Peyer's patch (tissue), 4 donors: ENCODE results near the gene KRT80. TPM values are rescaled to one million over a fixed set of nuclear protein-coding genes. Genes with fewer than 3 reads are reported as not detected.

Experiments used
- DNase-seq, 3 donors: peaks; one replicate each; pipeline ENCODE4 v3.0.0-alpha.2; 2017 to 2019
- H3K27ac ChIP-seq, 4 donors: fragments of 200-600 bp; sonication (generic); one replicate each; pipeline ENCODE4 v1.5.1; 2016 to 2019
- H3K27me3 ChIP-seq, 2 donors: fragments of 200-600 bp; sonication (generic); one replicate each; pipeline ENCODE4 v1.5.1; 2019
- H3K36me3 ChIP-seq, 3 donors: fragments of 200-600 bp; sonication (generic); one replicate each; pipeline ENCODE4 v1.5.1; 2016 to 2019
- H3K4me1 ChIP-seq, 4 donors: fragments of 200-600 bp; sonication (generic); one replicate each; pipeline ENCODE4 v1.5.1; 2016 to 2019
- H3K4me3 ChIP-seq, 4 donors: fragments of 200-600 bp; sonication (generic); 1 replicate in 3 of 4; 2 replicates in 1 of 4; pipeline ENCODE4 v1.5.1; 2016 to 2019; ENCODE audit warnings: mild to moderate bottlenecking in 1 of 4
- H3K9me3 ChIP-seq, 4 donors: fragments of 200-600 bp; sonication (generic); one replicate each; pipeline ENCODE4 v1.5.1; 2016 to 2019; ENCODE audit warnings: mild to moderate bottlenecking in 1 of 4
- POLR2A ChIP-seq, 2 donors: fragments of 450-650 bp; IDR thresholded peaks; one replicate each; pipeline ENCODE4 v1.5.1; 2017; ENCODE audit warnings: antibody characterized with exemption in 2 of 2, mild to moderate bottlenecking in 2 of 2, moderate library complexity in 2 of 2
- total RNA-seq, 4 donors: library from RNA; depleted of rRNA; stranded (reverse); fragments of >200 nt; gene quantifications; one replicate each; pipeline ENCODE4 v1.1.0, GENCODE V29; 2016
- TF ChIP-seq, protein P1 (sequence below), 6 experiments: fragments of 450-650 bp in 4 of 6; fragments of 200-600 bp in 2 of 6; sonication (generic) in 1 of 6; IDR thresholded peaks; one replicate each; pipeline ENCODE4 v1.5.1; 2017 to 2019; ENCODE audit warnings: antibody characterized with exemption in 6 of 6, mild to moderate bottlenecking in 3 of 6, moderate library complexity in 1 of 6

The KRT80 gene
- total RNA-seq, 4 donors from 2014 or later: 0.13 to 0.38 TPM; not detected in 2

GRCh38 chr12:52141306-52141705 lies 50.5 kb downstream of the KRT80 start:
- no peak overlapping the region for H3K4me3 ChIP-seq
- H3K4me1 ChIP-seq: peaks cover 0 to 13% (median 0%) of the 10 kb centered on the region in 4 donors
- TF ChIP-seq, protein P1, sequence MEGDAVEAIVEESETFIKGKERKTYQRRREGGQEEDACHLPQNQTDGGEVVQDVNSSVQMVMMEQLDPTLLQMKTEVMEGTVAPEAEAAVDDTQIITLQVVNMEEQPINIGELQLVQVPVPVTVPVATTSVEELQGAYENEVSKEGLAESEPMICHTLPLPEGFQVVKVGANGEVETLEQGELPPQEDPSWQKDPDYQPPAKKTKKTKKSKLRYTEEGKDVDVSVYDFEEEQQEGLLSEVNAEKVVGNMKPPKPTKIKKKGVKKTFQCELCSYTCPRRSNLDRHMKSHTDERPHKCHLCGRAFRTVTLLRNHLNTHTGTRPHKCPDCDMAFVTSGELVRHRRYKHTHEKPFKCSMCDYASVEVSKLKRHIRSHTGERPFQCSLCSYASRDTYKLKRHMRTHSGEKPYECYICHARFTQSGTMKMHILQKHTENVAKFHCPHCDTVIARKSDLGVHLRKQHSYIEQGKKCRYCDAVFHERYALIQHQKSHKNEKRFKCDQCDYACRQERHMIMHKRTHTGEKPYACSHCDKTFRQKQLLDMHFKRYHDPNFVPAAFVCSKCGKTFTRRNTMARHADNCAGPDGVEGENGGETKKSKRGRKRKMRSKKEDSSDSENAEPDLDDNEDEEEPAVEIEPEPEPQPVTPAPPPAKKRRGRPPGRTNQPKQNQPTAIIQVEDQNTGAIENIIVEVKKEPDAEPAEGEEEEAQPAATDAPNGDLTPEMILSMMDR (IDR thresholded peaks at IDR 0.05): no peak
- TF ChIP-seq POLR2A (IDR thresholded peaks at IDR 0.05): no peak
- H3K36me3 ChIP-seq: no peaks in the 10 kb centered on the region
- H3K9me3 ChIP-seq: no peaks in the 10 kb centered on the region
- no peak for DNase-seq
- H3K27ac ChIP-seq: no peak overlapping the region
- H3K27me3 ChIP-seq: no peaks in the 10 kb centered on the region

DNA sequence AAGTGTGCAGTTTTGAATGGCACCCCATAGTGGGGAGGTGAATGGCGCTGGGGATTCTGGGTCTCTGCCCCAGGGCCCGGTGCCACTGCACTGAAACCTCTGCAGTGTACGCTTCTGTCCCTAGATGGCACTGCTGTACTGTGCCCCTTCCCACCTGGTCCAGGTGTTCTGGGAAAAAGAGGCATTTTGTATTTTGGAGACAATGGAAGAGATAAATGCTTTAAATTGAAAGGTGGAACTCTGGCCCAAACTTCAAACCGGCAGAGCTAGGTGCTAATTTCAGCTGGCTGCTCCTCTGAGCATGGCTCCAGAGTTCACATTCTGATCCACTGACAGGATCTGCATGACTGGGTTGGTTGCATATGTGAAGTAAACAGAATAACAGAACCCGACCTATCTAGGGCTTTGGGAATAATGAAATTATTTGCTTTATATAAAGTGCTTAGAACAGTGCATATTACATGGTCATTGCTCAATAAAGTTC lies 52.2 kb downstream of the KRT80 start:
- Histone ChIP-seq H3K9me3 (no peaks in the 10 kb centered on the region), H3K4me3 (no peak overlapping the region), H3K36me3 (no peaks in the 10 kb centered on the region), H3K4me1 (no peaks in the 10 kb centered on the region), H3K27ac (no peak overlapping the region), H3K27me3 (no peaks in the 10 kb centered on the region)
- TF ChIP-seq, protein P1 (IDR thresholded peaks at IDR 0.05): peak in 4 of 6 experiments; percentile 58 to 80 (median 76)
- TF ChIP-seq POLR2A (IDR thresholded peaks at IDR 0.05): no peak
- DNase-seq: peak in 1 of 3 donors; percentile 74

DNA sequence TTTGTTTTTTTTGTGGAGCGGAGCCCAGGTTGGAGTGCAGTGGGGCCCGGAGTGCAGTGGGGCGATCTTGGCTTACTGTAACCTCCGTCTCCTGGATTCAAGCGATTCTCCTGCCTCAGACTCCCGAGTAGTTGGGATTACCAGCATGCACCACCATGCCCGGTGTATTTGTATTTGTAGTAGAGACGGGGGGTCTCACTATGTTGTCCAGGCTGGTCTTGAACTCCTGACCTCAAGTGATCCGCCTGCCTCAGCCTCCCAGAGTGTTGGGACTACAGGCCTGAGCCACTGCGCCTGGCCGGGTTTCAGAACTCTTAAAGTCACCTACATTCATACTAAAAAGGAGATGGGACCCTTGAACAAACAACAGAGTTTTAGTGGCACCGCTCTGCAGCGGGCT lies 52.7 kb downstream of the KRT80 start:
- Histone ChIP-seq H3K9me3 (no peaks in the 10 kb centered on the region), H3K4me1 (no peaks in the 10 kb centered on the region), H3K4me3 (no peak overlapping the region), H3K27me3 (no peaks in the 10 kb centered on the region), H3K27ac (no peak overlapping the region), H3K36me3 (no peaks in the 10 kb centered on the region)
- peak in 1 of 3 donors; percentile 3 for DNase-seq
- no peak for TF ChIP-seq POLR2A (IDR thresholded peaks at IDR 0.05)
- TF ChIP-seq, protein P1 (IDR thresholded peaks at IDR 0.05): no peak

DNA sequence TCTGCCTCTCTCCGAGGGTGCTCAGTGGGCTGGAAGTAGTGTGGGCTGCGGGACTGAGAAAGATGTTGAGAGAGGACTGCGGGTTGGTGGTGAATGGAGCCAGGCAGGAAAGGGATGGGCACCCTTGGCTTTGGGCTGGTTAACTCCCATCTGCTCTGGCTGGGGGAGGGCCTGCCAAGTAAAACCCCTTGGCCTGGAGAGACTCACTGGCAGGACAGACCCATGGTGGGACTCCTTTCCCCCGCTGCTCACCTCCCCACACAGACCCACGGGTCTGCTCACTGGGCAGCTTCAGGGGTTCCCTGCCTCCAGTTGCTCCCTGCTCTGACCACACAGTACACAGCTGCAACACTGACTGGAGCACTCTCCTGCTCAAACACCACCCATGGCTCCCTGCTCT lies 54.1 kb downstream of the KRT80 start:
- no peak for TF ChIP-seq POLR2A (IDR thresholded peaks at IDR 0.05)
- TF ChIP-seq, protein P1 (IDR thresholded peaks at IDR 0.05): no peak

GRCh38 chr12:52132754-52133161 lies 59.1 kb downstream of the KRT80 start:
- TF ChIP-seq POLR2A (IDR thresholded peaks at IDR 0.05): no peak
- TF ChIP-seq, protein P1 (IDR thresholded peaks at IDR 0.05): no peak

More for the DNA sequence above, 54.1 kb downstream of the KRT80 start:
- Histone ChIP-seq H3K4me3 (no peak overlapping the region), H3K4me1 (no peaks in the 10 kb centered on the region), H3K27ac (no peak overlapping the region), H3K9me3 (no peaks in the 10 kb centered on the region), H3K36me3 (no peaks in the 10 kb centered on the region), H3K27me3 (no peaks in the 10 kb centered on the region)
- DNase-seq: peak in 1 of 3 donors; percentile 30

DNA sequence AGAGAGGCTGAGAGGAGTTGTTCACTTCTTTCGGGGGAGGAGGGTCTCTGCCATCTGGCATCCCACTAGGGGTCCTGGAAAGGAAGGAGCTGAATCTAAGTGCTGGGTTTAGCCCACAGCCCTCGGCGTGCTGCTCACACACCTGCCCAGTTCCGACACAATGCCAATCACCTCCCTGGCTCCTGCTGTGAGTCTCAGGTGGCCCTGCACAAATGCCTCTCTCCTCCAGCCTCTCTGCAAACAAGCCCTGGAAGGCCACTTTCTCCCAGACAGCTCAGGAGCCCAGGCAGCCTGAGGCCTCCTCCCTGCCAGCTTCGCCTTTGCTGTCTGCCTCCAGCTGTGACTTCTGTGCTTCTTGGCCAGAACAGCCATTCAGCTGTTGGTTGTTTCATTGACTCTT lies 61.1 kb downstream of the KRT80 start:
- DNase-seq: no peak
- peaks cover 0 to 5% (median 0%) of the 10 kb centered on the region in 4 donors for H3K4me1 ChIP-seq
- no peaks in the 10 kb centered on the region for H3K27me3 ChIP-seq
- H3K27ac ChIP-seq: no peak overlapping the region
- no peaks in the 10 kb centered on the region for H3K9me3 ChIP-seq
- TF ChIP-seq, protein P1 (IDR thresholded peaks at IDR 0.05): no peak
- no peak overlapping the region for H3K4me3 ChIP-seq
- no peaks in the 10 kb centered on the region for H3K36me3 ChIP-seq

More at GRCh38 chr12:52132754-52133161, 59.1 kb downstream of the KRT80 start:
- Histone ChIP-seq H3K27me3 (no peaks in the 10 kb centered on the region), H3K4me1 (no peaks in the 10 kb centered on the region), H3K4me3 (no peak overlapping the region), H3K36me3 (no peaks in the 10 kb centered on the region), H3K9me3 (no peaks in the 10 kb centered on the region), H3K27ac (no peak overlapping the region)
- no peak for DNase-seq
